Uterus (tissue), 2 donors: Measurements from ENCODE around the gene STPG4.

ENCODE experiments used
- CTCF ChIP-seq, 4 experiments: fragments of 200-600 bp in 2 of 4; fragments of 450-650 bp in 2 of 4; sonication (generic) in 2 of 4; IDR thresholded peaks; one replicate each; pipeline ENCODE4 v1.5.1; 2016 to 2019; ENCODE audit warnings: antibody characterized with exemption in 4 of 4, mild to moderate bottlenecking in 2 of 4, moderate library complexity in 1 of 4
- POLR2A ChIP-seq, 2 donors: fragments of 450-650 bp; IDR thresholded peaks; one replicate each; pipeline ENCODE4 v1.6.1; 2016; ENCODE audit warnings: antibody characterized with exemption in 2 of 2, mild to moderate bottlenecking in 1 of 2, moderate library complexity in 1 of 2

- TF ChIP-seq CTCF (IDR thresholded peaks at IDR 0.05) (no peak), POLR2A (IDR thresholded peaks at IDR 0.05) (no peak)
Observed at GRCh38 chr2:47056374-47056773, 98.7 kb downstream of the STPG4 start.
